ENCODE measurements around the gene WNK1.

The WNK1 gene

DNA sequence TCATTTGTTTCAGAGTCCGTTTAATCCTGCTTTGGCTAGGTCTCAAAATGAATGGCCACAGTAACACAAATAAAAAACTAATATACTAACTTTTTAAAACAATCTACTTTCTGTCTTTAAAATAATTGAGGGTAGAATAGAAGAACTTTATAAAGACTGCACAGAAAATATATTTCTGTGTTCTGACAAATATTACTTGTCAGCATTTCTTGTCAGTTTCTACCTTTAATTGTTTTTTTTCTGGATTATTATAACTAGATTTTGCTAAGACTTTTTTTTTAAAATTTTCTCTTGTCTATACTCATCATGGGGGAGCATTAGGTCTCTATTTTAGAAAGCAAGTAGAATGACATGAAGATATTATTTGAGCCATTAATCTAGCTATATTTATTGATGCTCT, 110.9 kb downstream of the WNK1 start:
- no peak for DNase-seq (ENCODE audit: low spot score)

DNA sequence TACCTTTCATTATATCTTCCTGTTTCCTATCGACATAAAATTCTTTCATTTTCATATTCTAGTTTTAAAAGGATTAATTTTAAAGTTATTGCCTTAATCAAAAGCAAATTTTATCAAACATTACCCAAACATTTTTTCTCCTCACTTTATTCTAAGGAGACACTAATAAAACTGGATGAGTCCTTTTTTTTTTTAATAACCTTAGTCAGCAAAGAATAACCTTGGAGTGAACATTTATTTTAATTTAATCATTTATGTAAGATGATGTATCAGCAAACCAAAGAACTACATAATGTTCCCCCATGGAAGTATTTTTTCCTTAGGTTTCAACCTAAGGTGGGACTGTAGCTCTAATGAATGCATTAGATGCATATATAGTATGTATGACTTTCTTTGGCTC, 113.2 kb downstream of the WNK1 start:
- DNase-seq (ENCODE audit: low spot score), result no peak

DNA sequence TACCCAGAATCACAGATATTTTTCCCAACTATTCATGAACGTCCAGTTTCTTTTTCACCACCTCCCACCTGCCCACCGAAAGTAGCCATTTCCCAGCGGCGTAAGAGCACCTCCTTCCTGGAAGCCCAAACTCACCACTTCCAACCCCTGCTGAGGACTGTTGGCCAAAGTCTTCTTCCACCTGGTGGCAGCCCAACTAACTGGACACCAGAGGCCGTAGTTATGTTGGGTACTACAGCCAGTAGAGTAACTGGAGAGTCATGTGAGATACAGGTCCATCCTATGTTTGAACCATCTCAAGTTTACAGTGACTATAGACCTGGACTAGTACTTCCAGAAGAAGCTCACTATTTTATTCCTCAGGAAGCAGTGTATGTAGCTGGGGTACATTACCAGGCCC, 115.5 kb downstream of the WNK1 start:
- DNase-seq (ENCODE audit: low spot score), result no peak

DNA sequence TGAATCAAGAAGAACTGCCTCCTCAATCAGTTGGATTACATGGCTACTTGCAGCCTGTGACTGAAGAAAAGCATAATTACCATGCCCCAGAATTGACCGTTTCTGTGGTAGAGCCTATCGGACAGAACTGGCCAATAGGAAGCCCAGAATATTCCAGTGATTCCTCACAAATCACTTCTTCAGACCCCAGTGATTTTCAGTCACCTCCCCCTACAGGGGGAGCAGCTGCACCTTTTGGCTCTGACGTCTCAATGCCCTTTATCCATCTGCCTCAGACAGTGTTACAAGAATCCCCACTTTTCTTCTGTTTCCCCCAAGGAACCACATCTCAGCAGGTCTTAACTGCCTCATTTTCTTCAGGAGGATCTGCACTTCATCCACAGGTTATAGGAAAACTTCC, 116.3 kb downstream of the WNK1 start:
- DNase-seq (ENCODE audit: low spot score), result no peak

DNA sequence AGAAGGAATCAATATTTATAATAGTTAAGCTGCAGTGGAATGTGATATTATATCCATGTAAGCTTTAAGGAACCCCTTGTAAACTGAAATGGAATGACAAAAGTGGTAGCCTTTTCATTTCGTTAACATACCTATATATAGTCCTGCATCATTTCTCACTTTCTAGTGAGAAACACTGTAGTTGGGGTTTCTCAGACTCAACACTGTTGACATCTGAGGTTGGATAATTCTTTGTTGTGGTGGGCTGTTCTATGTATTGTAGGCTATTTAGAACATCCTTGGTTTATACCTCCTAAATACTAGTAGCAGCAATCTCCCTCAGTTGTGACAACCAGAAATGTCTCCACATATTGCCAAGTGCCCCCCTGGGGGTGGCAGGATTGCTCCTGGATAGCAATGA, 118.0 kb downstream of the WNK1 start:
- no peak for DNase-seq (ENCODE audit: low spot score)

DNA sequence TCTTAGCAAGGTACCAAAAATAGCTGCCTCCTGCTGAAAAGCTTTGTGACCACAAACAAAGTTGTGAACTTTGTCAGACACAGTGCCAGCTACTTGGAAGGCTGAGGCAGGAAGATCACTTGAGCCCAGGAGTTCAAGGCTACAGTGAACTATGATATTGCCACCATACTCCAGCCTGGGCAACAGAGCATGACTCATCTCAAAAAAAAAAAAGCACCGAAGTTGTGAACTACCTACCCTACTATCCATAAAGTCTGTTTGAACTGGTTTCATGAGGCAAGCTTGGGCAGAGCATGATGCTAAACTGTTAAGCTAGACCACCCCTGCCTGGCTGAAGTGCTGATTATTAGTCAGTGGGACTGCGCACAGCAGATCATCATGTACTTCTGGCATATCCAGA, 121.6 kb downstream of the WNK1 start:
- no peak for DNase-seq (ENCODE audit: low spot score)

DNA sequence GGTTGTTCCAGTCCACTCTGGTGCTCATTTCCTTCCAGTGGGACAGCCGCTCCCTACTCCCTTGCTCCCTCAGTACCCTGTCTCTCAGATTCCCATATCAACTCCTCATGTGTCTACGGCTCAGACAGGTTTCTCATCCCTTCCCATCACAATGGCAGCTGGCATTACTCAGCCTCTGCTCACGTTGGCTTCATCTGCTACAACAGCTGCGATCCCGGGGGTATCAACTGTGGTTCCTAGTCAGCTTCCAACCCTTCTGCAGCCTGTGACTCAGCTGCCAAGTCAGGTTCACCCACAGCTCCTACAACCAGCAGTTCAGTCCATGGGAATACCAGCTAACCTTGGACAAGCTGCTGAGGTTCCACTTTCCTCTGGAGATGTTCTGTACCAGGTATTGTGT, 127.3 kb downstream of the WNK1 start:
- DNase-seq (ENCODE audit: low spot score), result no peak

DNA sequence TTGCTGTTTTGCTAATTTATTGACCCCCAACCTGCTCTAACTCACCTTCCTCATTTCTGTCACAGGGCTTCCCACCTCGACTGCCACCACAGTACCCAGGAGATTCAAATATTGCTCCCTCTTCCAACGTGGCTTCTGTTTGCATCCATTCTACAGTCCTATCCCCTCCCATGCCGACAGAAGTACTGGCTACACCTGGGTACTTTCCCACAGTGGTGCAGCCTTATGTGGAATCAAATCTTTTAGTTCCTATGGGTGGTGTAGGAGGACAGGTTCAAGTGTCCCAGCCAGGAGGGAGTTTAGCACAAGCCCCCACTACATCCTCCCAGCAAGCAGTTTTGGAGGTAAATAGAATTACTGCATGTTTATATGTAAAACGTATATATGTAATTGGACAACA, 128.3 kb downstream of the WNK1 start:
- no peak for DNase-seq (ENCODE audit: low spot score)

DNA sequence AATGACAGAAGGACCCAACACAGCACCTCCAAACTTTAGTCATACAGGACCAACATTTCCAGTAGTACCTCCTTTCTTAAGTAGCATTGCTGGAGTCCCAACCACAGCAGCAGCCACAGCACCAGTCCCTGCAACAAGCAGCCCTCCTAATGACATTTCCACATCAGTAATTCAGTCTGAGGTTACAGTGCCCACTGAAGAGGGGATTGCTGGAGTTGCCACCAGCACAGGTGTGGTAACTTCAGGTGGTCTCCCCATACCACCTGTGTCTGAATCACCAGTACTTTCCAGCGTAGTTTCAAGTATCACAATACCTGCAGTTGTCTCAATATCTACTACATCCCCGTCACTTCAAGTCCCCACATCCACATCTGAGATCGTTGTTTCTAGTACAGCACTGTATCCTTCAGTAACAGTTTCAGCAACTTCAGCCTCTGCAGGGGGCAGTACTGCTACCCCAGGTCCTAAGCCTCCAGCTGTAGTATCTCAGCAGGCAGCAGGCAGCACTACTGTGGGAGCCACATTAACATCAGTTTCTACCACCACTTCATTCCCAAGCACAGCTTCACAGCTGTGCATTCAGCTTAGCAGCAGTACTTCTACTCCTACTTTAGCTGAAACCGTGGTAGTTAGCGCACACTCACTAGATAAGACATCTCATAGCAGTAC, 132.5 kb downstream of the WNK1 start:
- no peak for DNase-seq (ENCODE audit: low spot score)

DNA sequence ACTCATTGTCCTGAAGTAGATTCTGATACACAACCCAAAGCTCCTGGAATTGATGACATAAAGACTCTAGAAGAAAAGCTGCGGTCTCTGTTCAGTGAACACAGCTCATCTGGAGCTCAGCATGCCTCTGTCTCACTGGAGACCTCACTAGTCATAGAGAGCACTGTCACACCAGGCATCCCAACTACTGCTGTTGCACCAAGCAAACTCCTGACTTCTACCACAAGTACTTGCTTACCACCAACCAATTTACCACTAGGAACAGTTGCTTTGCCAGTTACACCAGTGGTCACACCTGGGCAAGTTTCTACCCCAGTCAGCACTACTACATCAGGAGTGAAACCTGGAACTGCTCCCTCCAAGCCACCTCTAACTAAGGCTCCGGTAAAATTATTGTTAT, 133.3 kb downstream of the WNK1 start:
- DNase-seq (ENCODE audit: low spot score), result no peak

DNA sequence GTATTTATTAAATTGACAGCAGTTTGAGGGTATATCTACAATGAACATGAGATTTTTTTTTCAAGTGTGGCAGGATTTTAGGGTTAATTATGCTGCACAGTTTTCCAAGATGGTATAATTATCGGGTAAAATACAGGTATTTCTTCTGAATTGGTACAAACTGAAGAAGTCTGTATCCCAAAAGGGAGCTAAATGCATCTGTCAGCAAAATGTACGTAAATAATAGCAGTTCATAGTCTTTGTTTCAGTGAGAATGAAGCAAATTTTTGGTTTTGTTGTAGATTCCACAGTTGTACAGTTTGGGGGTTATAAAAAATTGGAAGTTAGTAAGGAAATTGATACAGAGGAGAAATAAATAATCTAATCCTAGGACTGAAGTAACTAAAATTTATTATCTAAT, 133.8 kb downstream of the WNK1 start:
- DNase-seq (ENCODE audit: low spot score), result no peak

DNA sequence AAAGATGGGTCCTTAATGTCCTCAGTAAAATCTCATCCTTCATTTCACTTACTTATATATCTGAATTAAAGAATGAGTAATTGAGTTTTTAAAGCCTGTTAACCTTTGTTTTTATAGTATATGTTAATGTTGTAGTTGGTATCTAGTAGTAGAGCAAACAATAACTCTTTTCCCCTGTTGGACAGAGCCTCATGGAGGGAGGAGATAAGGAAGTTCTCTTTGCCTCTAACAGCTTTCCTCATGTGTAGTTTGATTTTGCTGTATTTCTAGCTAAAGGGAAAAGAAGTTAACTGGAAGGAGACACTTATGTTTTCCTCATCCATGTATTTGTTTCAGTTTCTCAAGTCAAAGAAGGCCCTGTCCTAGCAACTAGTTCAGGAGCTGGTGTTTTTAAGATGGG, 141.8 kb downstream of the WNK1 start:
- DNase-seq (ENCODE audit: low spot score), result no peak

DNA sequence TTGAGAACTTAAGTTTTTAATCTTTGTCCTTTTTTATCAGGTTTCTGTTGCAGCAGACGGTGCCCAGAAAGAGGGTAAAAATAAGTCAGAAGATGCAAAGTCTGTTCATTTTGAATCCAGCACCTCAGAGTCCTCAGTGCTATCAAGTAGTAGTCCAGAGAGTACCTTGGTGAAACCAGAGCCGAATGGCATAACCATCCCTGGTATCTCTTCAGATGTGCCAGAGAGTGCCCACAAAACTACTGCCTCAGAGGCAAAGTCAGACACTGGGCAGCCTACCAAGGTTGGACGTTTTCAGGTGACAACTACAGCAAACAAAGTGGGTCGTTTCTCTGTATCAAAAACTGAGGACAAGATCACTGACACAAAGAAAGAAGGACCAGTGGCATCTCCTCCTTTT, 143.7 kb downstream of the WNK1 start:
- DNase-seq (ENCODE audit: low spot score), result no peak

DNA sequence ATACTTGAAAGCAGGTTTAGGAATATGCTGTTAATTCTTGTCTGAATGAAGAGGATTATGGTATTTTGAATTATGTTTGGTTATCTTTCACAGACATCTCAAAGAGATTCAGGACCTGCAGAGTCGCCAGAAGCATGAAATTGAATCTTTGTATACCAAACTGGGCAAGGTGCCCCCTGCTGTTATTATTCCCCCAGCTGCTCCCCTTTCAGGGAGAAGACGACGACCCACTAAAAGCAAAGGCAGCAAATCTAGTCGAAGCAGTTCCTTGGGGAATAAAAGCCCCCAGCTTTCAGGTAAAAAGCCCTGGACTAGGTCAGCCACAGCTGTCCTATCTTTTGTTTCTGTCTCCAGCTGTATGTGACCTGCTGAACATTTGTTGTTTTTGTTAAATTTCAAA, 145.0 kb downstream of the WNK1 start:
- no peak for DNase-seq (ENCODE audit: low spot score)

DNA sequence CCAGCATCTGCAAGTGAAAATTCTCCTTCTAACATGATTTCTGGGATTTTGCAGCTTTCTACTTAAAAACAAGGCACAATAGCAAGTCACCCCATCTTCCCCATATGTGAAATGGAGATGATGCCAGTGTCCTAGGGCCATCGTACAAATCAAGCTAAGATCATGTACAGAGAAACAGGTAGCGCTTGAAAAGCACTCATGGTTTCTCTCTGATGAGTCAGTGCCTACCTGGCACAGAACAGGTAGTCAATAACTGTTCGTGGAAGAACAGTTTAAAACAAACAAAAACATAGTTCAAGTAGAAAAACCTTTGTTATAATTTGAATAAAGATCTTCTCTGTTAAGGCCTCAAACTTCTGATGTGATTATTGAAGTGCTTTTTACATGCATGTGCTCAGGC, 150.2 kb downstream of the WNK1 start:
- DNase-seq (ENCODE audit: low spot score), result no peak

DNA sequence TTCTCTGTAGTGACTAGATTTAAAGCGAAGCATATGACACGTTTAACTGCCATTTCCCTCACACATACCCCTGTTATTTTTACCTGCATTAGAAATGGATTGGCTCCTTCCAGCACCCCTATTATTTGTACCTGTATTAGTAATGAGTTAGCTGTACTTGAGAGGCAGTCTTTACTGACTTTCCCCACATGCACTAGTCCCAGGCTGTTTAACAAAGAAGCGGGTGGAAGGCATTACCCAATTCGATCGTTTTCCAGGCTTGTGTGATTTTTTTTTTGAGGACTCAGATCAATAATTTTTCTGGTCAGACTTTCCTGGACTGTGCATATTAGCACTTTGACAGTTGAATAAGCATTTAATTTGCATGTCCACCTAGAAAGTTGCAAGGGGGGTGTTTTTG, 150.7 kb downstream of the WNK1 start:
- no peak for DNase-seq (ENCODE audit: low spot score)

DNA sequence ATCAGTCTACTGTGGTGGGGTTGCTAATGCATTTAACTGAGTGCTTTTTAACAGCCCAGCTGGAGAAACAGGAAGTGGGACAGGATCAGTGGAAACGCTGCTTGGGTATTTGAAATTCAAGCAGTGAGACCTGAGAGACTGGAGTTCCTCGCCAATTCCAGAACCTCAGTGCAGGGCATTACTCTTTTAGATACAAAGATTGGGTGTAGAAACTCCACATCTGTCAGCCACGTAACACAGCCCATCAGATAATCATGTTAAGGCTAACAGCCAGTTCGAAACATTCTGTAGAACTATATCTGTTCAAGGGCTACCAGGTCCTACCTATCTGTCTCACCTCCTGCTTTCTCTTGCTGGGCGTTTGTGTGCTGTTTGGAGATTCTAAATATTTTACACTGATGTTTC, 151.6 kb downstream of the WNK1 start:
- no peak for DNase-seq (ENCODE audit: low spot score)

DNA sequence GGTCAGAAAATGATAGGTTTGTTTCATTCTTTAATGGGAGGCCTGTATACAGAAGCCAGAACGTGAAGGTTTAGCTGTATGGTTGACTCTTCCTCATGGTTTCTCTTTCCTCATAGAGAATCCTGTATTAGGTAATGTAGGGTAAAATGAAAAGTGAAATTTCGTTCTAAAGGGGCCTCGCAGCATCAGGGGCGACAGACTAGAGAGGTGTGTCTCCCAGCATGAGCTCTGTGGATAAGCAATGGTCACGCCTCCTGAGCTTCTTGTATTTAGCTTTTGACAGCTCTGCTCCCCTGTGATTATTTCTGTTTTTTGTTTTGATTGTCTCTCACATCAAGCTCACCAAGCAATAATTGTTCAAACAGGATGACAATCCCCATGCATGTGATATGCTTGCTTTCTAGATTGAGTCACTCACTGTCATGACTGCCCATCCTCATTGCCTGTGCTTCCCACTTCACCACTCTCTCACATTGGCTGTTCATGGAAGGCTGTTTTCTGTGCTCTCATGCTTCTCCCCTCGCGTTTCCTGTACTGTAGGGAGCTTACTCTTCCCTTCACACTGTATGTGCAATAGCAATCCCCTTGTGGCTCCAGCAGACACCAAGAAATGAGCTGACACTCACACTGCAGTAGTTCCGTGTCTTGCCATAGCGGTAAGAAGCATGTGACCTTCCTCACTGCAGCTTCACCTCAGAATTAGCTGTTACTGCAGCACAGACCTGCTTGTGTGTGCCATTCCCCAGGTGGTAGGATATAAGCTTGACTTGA, 153.1 kb downstream of the WNK1 start:
- DNase-seq (ENCODE audit: low spot score), result no peak

DNA sequence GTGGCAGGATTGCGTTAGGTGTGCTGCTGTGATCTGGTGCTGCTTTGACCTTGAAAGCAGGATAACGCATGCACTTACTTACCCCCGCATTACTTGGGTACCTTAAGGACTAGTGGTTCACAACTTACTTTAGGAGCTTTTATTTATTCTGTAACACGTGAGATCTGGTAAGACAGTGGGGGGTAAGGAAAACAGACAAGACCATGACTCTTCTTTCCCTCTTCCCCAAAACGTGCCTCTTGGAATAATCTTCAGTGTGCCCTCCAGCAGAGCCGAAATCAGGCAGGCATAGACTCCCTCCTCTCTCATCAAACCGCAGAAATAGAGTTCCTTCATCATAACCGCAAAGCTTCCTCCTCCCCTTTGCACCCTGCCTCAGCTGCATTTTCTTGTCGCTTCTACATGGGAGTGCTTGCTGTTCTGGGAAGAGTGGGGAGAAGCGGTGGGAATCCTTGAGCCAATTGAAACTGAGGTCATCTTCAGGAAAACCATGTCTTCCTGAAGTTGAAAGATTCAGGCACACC, 153.7 kb downstream of the WNK1 start:
- DNase-seq (ENCODE audit: low spot score), result no peak

DNA sequence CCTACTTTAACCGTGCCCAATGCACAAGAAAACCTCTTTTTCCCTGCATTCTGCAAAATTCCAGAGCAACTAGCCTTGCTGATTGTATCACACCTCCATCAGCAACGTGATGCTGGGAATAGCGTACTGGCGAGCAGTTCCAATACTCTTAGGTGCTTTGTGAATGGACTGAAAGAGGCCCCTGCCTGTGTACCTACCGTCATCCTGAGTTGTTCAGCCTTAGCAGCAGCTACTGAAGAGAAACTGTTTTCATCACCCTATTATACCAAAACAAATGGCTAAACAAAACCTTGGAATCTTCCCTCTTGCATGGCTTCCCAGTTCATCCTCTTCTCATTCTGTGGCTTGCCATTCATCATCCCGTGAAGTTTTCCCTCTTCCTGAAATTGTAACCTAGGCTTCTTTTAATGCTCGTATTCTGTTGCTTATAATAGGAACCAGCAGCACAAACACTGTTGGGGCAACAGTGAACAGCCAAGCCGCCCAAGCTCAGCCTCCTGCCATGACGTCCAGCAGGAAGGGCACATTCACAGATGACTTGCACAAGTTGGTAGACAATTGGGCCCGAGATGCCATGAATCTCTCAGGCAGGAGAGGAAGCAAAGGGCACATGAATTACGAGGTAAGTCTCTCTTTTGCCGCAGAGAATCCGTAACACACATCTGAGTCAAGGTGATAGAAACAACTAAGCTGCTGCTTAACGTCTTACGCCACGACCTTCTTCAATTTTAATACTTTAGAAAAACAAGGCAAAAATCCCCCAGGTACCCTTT, 155.2 kb downstream of the WNK1 start:
- DNase-seq (ENCODE audit: low spot score), result no peak

DNA sequence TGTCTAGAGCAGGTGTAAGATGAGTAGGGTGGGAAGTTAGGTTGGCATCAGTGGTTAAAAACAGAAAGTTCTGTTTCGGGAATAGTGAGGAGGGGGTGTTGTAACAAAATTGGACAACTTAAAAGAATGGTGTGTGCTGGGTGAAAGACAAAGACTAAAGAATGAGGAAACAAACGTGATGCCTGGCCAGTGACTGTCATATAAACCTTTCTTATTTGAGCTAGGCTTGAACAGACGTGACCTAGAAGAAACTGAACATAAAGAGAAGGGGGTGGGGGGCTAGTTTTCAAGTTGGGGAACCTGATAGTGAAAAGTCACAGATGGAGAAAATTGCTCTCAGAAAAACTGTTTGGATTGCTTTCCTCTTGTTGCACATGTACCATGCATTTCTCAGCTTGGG, 157.5 kb downstream of the WNK1 start:
- DNase-seq (ENCODE audit: low spot score), result no peak

DNA sequence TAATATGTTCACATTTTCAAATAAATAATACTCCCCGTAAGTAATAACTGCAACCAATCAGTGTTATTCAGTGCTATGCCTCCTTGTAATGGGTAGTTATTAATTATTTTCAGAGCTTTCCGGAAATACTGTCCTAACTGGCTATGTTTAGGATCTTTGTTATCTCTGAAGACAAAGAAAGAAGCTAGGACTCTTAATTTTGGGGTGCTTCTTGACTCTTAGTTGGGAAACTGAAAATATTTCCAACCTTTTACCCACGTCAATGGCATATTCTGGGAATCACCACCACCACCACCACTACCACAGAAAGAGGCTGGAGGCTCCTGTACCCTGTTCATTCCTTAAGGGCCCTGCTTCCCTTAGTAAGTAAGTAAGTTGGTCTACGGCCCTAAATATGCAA, 158.0 kb downstream of the WNK1 start:
- no peak for DNase-seq (ENCODE audit: low spot score)

DNA sequence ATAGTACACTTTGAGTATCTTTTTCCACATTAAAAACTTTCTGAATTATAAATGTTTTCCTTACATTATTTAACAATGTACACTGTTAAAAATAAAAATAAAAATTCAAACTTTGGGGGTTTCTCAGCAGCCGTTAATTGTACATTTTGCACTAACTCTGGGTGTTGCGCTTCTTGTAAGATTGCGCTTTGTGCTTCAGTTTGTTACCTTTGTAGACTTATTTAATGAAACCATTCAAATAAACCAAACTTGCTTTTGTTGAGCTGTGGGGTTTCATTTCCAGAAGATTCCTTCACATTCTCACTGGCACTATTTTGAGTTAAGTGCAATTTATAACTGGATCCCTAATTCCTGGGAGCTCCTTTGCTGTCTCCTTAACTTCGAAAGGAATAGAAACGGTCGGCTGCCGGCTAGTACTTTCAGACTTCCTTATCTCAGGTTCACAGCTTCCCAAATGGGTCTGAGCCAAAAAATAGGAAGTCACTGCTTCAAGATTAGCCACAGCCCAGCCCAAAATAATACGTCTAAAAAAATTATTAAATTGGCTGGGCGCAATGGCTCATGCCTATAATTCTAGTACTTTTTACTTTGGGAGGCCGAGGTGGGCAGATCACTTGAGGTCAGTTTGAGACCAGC, 158.9 kb downstream of the WNK1 start:
- no peak for DNase-seq (ENCODE audit: low spot score)
